K562 (cell line): ENCODE data around the gene IL31.

ENCODE experiments used
- CREB1 ChIP-seq, 2 experiments: sonication (generic) in 1 of 2; formaldehyde crosslinking in 1 of 2; IDR thresholded peaks; 2 replicates each; pipeline versions ENCODE4 v1.6.1 to v1.8.0; 2012 to 2022; ENCODE audit warnings: inconsistent platforms in 1 of 2, mild to moderate bottlenecking in 1 of 2, missing genetic modification reagents in 1 of 2, moderate library complexity in 1 of 2
- EZH2 ChIP-seq: IDR thresholded peaks from 2 replicates; pipeline ENCODE4 v1.6.1; 2012; ENCODE audit warnings: low read depth, mild to moderate bottlenecking, inconsistent platforms, low read length, borderline replicate concordance
- NFRKB ChIP-seq: fragments of 450-650 bp; IDR thresholded peaks from 2 replicates; pipeline ENCODE4 v1.6.1; 2016; ENCODE audit warnings: low read depth
- PHB2 ChIP-seq: fragments of 450-650 bp; IDR thresholded peaks from 2 replicates; pipeline ENCODE4 v1.6.1; 2017; ENCODE audit warnings: low read depth
- SIN3B ChIP-seq: fragments of 450-650 bp; IDR thresholded peaks from 2 replicates; pipeline ENCODE4 v1.6.1; 2017; ENCODE audit warnings: low read depth, mild to moderate bottlenecking, moderate library complexity
- STAT5A ChIP-seq: IDR thresholded peaks from 2 replicates; pipeline ENCODE4 v1.6.1; 2012; ENCODE audit warnings: low read length, inconsistent platforms, borderline replicate concordance
- TGIF2 ChIP-seq: sonication (generic); formaldehyde crosslinking; IDR thresholded peaks from 2 replicates; pipeline ENCODE4 v1.8.1; 2022; ENCODE audit warnings: mild to moderate bottlenecking, missing genetic modification reagents, moderate library complexity
- TOE1 ChIP-seq, 2 experiments: fragments of 450-650 bp in 1 of 2; sonication (generic) in 1 of 2; formaldehyde crosslinking in 1 of 2; IDR thresholded peaks; 2 replicates each; pipeline versions ENCODE4 v1.7.1 to v1.8.0; 2016 to 2022; ENCODE audit warnings: borderline replicate concordance in 2 of 2, mild to moderate bottlenecking in 2 of 2, antibody characterized with exemption in 1 of 2, inconsistent platforms in 1 of 2, low read depth in 1 of 2, missing genetic modification reagents in 1 of 2, moderate library complexity in 1 of 2
- YY1 ChIP-seq, 3 experiments: IDR thresholded peaks; 2 replicates each; pipeline ENCODE4 v1.6.1; 2011; ENCODE audit warnings: low read length in 2 of 3, mild to moderate bottlenecking in 2 of 3, moderate library complexity in 2 of 3, borderline replicate concordance in 1 of 3, control low read depth in 1 of 3, low read depth in 1 of 3; ENCODE audit not compliant: insufficient read depth in 3 of 3, insufficient replicate concordance in 2 of 3, control insufficient read depth in 1 of 3, insufficient read length in 1 of 3; ENCODE audit errors: extremely low read depth in 1 of 3
- ZBTB43 ChIP-seq: sonication (generic); formaldehyde crosslinking; IDR thresholded peaks from 2 replicates; pipeline ENCODE4 v1.8.0; 2023; ENCODE audit warnings: mild to moderate bottlenecking, missing genetic modification reagents
- ZZZ3 ChIP-seq: fragments of 450-650 bp; IDR thresholded peaks from 2 replicates; pipeline ENCODE4 v1.6.1; 2016; ENCODE audit warnings: antibody characterized with exemption, mild to moderate bottlenecking, moderate library complexity

- TF ChIP-seq STAT5A (no peak), NFRKB (no peak), ZBTB43 (CRISPR knock-in tag) (no peak), PHB2 (no peak), SIN3B (no peak), TOE1 (IDR thresholded peaks at IDR 0.05; ENCODE audit: borderline replicate concordance) (no peak), TOE1 (CRISPR knock-in tag; IDR thresholded peaks at IDR 0.05; ENCODE audit: borderline replicate concordance, low read depth) (no peak), EZH2 (no peak), TGIF2 (no peak), CREB1 (IDR thresholded peaks at IDR 0.05) (no peak), CREB1 (CRISPR knock-in tag; IDR thresholded peaks at IDR 0.05) (no peak), YY1 (IDR thresholded peaks at IDR 0.05; ENCODE audit: borderline replicate concordance in 1 of 3, control insufficient read depth in 1 of 3, extremely low read depth in 1 of 3, insufficient read depth in 3 of 3, insufficient read length in 1 of 3, insufficient replicate concordance in 2 of 3, low read depth in 1 of 3, low read length in 2 of 3) (no peak), ZZZ3 (no peak)
These were observed 28.3 kb downstream of the IL31 start for GRCh38 chr12:122145505-122146330.
